MCF 10A (cell line): ENCODE results near the gene TCF7. TPM values are rescaled to one million over a fixed set of nuclear protein-coding genes. Genes with fewer than 3 reads are reported as not detected.

Experiments used
- BruUV-seq: library from RNA; stranded (reverse); fragments of 400-500 nt; replicated peaks from 2 replicates; lab custom pipeline; 2021; lab: Mats Ljungman, UMichigan
- CTCF ChIA-PET: fragments of 300-600 bp; sonication (Branson Sonifier 250); formaldehyde crosslinking; extraction: SDS; loops from one replicate; lab custom pipeline; 2021; ENCODE audit warnings: antibody characterized with exemption, inconsistent platforms; lab: Yijun Ruan, JAX
- POLR2A ChIA-PET: fragments of 300-600, 350-650 bp; sonication (Branson Sonifier 250); formaldehyde crosslinking; extraction: SDS; loops from one replicate; lab custom pipeline; 2020; ENCODE audit warnings: antibody characterized with exemption, inconsistent platforms; lab: Yijun Ruan, JAX
- DNase-seq: peaks from one replicate; pipeline ENCODE4 v3.0.0-alpha.2; 2018; ENCODE audit not compliant: unreplicated experiment
- H3K27ac Mint-ChIP-seq: one replicate; pipeline ENCODE4 v1.8.0; 2022; ENCODE audit warnings: mild to moderate bottlenecking, low read depth, mixed read lengths; ENCODE audit not compliant: unreplicated experiment
- H3K27me3 Mint-ChIP-seq: one replicate; pipeline ENCODE4 v1.8.0; 2022; ENCODE audit warnings: mixed read lengths; ENCODE audit not compliant: insufficient read depth, unreplicated experiment
- H3K36me3 Mint-ChIP-seq: one replicate; pipeline ENCODE4 v1.8.0; 2022; ENCODE audit warnings: mild to moderate bottlenecking, moderate library complexity, mixed read lengths; ENCODE audit not compliant: insufficient read depth, unreplicated experiment
- H3K4me1 Mint-ChIP-seq: one replicate; pipeline ENCODE4 v1.8.0; 2022; ENCODE audit warnings: mixed read lengths; ENCODE audit not compliant: insufficient read depth, unreplicated experiment
- H3K4me3 Mint-ChIP-seq: one replicate; pipeline ENCODE4 v1.8.0; 2022; ENCODE audit warnings: mild to moderate bottlenecking, moderate library complexity, mixed read lengths; ENCODE audit not compliant: unreplicated experiment
- H3K9me3 Mint-ChIP-seq: one replicate; pipeline ENCODE4 v1.8.0; 2022; ENCODE audit warnings: mixed read lengths; ENCODE audit not compliant: unreplicated experiment
- intact Hi-C: fragments of 100-400 bp; cut with micrococcal nuclease; formaldehyde crosslinking; loops from 2 replicates; pipeline ENCODE4 v1.14.1; 2022
- total RNA-seq: library from RNA; stranded (reverse); gene quantifications from 2 replicates; pipeline ENCODE4 v1.2.3, GENCODE V29; 2022
- TF ChIP-seq, protein P1 (sequence below): fragments of 200-600 bp; IDR thresholded peaks from one replicate; pipeline ENCODE4 v1.8.0; 2022; ENCODE audit warnings: antibody characterized with exemption, mild to moderate bottlenecking; ENCODE audit not compliant: unreplicated experiment

Gene TCF7
- total RNA-seq, 1 experiment from 2014 or later = 0.42 TPM

DNA sequence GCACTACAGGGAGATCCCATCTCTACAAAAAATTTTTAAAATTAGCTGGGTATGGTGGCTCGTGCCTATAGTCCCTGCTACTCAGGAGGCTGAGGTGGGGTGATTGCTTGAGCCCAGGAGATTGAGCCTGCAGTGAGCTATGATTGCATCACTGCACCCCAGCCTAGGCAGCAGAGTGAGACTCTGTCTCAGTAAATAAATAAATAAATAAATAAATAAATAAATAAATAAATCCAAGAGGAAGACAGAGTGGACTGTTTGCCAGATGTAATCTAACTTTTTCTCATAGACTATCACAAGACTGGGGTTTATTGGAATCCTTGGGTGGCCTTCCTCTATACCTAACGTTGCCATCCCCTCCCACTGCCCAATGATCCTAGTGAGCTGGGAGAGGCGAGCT lies 19.2 kb upstream of the TCF7 start:
- ChIA-PET POLR2A (no interaction called here), CTCF (interaction anchor here (0.6 to 1.1 kb wide), 5 partner anchors 12 to 63 kb away, joined by 3 to 4 read pairs (median 3); no protein-coding TSS in a partner anchor)
- Mint-ChIP-seq H3K27me3 (no peaks in the 10 kb centered on the region), H3K27ac (no peak overlapping the region), H3K36me3 (no peaks in the 10 kb centered on the region), H3K4me1 (peaks cover 10% of the 10 kb centered on the region), H3K9me3 (no peaks in the 10 kb centered on the region), H3K4me3 (no peak overlapping the region)
- no peak for DNase-seq
- TF ChIP-seq, protein P1, sequence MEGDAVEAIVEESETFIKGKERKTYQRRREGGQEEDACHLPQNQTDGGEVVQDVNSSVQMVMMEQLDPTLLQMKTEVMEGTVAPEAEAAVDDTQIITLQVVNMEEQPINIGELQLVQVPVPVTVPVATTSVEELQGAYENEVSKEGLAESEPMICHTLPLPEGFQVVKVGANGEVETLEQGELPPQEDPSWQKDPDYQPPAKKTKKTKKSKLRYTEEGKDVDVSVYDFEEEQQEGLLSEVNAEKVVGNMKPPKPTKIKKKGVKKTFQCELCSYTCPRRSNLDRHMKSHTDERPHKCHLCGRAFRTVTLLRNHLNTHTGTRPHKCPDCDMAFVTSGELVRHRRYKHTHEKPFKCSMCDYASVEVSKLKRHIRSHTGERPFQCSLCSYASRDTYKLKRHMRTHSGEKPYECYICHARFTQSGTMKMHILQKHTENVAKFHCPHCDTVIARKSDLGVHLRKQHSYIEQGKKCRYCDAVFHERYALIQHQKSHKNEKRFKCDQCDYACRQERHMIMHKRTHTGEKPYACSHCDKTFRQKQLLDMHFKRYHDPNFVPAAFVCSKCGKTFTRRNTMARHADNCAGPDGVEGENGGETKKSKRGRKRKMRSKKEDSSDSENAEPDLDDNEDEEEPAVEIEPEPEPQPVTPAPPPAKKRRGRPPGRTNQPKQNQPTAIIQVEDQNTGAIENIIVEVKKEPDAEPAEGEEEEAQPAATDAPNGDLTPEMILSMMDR = no peak
- no TSS peak for BruUV-seq
- intact Hi-C loops = no loop called here

DNA sequence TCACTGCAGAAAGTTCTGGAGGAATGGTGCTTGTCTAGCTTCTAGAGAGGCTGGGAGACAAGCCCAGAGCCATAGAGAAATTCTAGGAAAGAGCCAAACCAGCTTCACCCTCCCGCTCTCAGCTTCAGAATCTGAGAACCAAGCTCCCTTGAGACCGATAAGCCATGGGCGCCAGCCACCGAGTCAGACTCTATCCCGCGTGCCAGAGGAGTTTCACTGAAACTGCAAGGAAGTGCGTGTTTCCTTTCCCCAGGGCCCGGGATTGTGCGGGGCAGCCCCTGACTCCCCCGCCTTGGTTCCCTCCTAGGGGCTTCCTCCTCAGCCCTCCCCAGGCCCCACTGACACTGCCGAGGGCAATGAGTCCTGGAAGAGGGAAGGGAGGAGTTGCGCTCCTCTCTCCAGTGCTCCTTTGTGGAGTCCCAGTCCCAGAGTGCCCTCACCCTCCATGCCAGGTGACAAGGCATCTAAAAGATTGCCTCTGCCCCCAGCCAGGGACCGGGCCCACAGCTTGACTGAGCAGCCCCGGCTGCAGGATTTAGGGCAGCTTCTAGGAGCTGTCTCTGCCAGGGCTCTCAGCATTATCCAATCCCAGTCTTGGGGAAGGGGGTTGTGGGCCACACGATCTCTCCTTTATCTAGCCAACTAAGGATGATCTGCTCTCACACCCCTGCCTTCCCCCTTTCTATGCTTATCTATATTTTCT lies 18.4 kb upstream of the TCF7 start:
- Mint-ChIP-seq H3K36me3 (no peaks in the 10 kb centered on the region), H3K9me3 (no peaks in the 10 kb centered on the region), H3K27me3 (no peaks in the 10 kb centered on the region), H3K4me3 (no peak overlapping the region), H3K4me1 (peaks cover 16% of the 10 kb centered on the region), H3K27ac (no peak overlapping the region)
- no peak for DNase-seq
- CTCF ChIA-PET = interaction anchor here (0.5 to 1.0 kb wide), 8 partner anchors 12 to 432 kb away, joined by 3 to 4 read pairs (median 3); no protein-coding TSS in a partner anchor
- POLR2A ChIA-PET = no interaction called here
- intact Hi-C loops = no loop called here
- BruUV-seq = no TSS peak
- TF ChIP-seq, protein P1 = no peak

GRCh38 chr5:134097211-134097749 lies 17.2 kb upstream of the TCF7 start:
- intact Hi-C loops = no loop called here
- Mint-ChIP-seq H3K27ac (no peak overlapping the region), H3K36me3 (no peaks in the 10 kb centered on the region), H3K27me3 (no peaks in the 10 kb centered on the region), H3K4me3 (no peak overlapping the region), H3K4me1 (peaks cover 16% of the 10 kb centered on the region), H3K9me3 (no peaks in the 10 kb centered on the region)
- TF ChIP-seq, protein P1 = no peak
- DNase-seq = no peak
- no TSS peak for BruUV-seq
- POLR2A ChIA-PET = no interaction called here
- CTCF ChIA-PET = interaction anchor here (0.7 kb wide), 1 partner anchor 415 kb away, joined by 6 read pairs; no protein-coding TSS in a partner anchor

DNA sequence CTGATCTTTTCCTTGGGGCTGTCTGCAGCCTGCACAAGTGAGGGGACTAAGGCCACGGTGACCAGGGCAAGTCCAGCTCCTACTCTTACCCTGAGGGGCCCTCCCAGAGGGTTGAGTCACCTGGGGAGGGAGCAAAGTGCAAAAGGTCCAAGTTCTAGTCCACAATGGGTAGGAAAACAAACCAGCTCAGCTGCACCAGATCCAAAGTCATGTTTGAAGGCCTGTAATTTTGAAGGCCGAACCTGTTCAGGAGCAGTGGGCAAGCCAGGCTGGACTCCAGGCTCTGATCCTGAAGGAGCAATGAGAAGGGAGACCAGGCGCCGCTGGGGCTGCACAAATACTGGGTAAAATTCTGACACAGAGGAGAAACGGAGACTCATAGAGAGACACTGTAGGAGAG lies 15.8 kb upstream of the TCF7 start:
- Mint-ChIP-seq H3K4me1 (peaks cover 7% of the 10 kb centered on the region), H3K36me3 (no peaks in the 10 kb centered on the region)

More for the DNA sequence above, 15.8 kb upstream of the TCF7 start:
- DNase-seq = no peak
- Mint-ChIP-seq H3K27ac (no peak overlapping the region), H3K27me3 (no peaks in the 10 kb centered on the region), H3K4me3 (no peak overlapping the region), H3K9me3 (no peaks in the 10 kb centered on the region)
- ChIA-PET CTCF (interaction anchor here (0.6 to 1.1 kb wide), 3 partner anchors 13 to 86 kb away, joined by 3 to 4 read pairs (median 3); no protein-coding TSS in a partner anchor), POLR2A (no interaction called here)
- TF ChIP-seq, protein P1 = no peak
- BruUV-seq = no TSS peak
- intact Hi-C loops = no loop called here
